WTC11 (cell line): ENCODE results near the gene PAQR9. TPM values are rescaled to one million over a fixed set of nuclear protein-coding genes. Genes with fewer than 3 reads are reported as not detected.

Experiments used
- ATAC-seq: fragments of 200-7000 bp; cut with Tn5 transposase; 2 replicates; pipeline ENCODE4 v1.10.0; 2021; ENCODE audit warnings: mild to moderate bottlenecking, moderate library complexity
- CTCF ChIA-PET: fragments of 300-600 bp; sonication (Branson Sonifier 250); formaldehyde crosslinking; loops from one replicate; lab custom pipeline; 2021; ENCODE audit warnings: antibody characterized with exemption; lab: Charles Lee
- POLR2A ChIA-PET: fragments of 350-600 bp; sonication (Branson Sonifier 250); formaldehyde crosslinking; loops from one replicate; lab custom pipeline; 2021; ENCODE audit warnings: antibody characterized with exemption; lab: Charles Lee
- DNase-seq: peaks from one replicate; pipeline ENCODE4 v3.0.0; 2021; ENCODE audit warnings: low spot score
- H3K27ac Mint-ChIP-seq: 2 replicates; pipeline ENCODE4 v1.8.0; 2021; ENCODE audit warnings: mixed read lengths
- H3K27me3 Mint-ChIP-seq: 2 replicates; pipeline ENCODE4 v1.8.0; 2021; ENCODE audit warnings: low read depth, mild to moderate bottlenecking, moderate library complexity, mixed read lengths
- H3K36me3 Mint-ChIP-seq: 2 replicates; pipeline ENCODE4 v1.8.0; 2021; ENCODE audit warnings: mixed read lengths
- H3K4me1 Mint-ChIP-seq: 2 replicates; pipeline ENCODE4 v1.8.0; 2022; ENCODE audit warnings: mixed read lengths
- H3K4me3 Mint-ChIP-seq: 2 replicates; pipeline ENCODE4 v1.8.0; 2021; ENCODE audit warnings: mild to moderate bottlenecking, moderate library complexity, mixed read lengths
- H3K9me3 Mint-ChIP-seq: 2 replicates; pipeline ENCODE4 v1.8.0; 2021; ENCODE audit warnings: mixed read lengths
- ATF2 ChIP-seq: sonication (generic); formaldehyde crosslinking; IDR thresholded peaks from 2 replicates; pipeline ENCODE4 v1.8.1; 2022; ENCODE audit warnings: low read depth, missing genetic modification reagents, borderline replicate concordance
- CDX4 ChIP-seq: fragments of 250-450 bp; sonication (Bioruptor Pico); IDR thresholded peaks from 2 replicates; pipeline ENCODE4 v1.9.0; 2021; ENCODE audit warnings: moderate library complexity, mild to moderate bottlenecking, inconsistent platforms, borderline replicate concordance
- CTCF ChIP-seq: fragments of 200-600 bp; IDR thresholded peaks from 2 replicates; pipeline ENCODE4 v1.8.0; 2022; ENCODE audit warnings: antibody characterized with exemption
- E2F1 ChIP-seq: sonication (generic); formaldehyde crosslinking; IDR thresholded peaks from 2 replicates; pipeline ENCODE4 v1.8.0; 2022; ENCODE audit warnings: mild to moderate bottlenecking, missing genetic modification reagents
- E2F4 ChIP-seq: sonication (generic); formaldehyde crosslinking; IDR thresholded peaks from 2 replicates; pipeline ENCODE4 v1.8.1; 2022; ENCODE audit warnings: low read depth, mild to moderate bottlenecking, moderate library complexity, missing genetic modification reagents, borderline replicate concordance
- ELF4 ChIP-seq: sonication (generic); formaldehyde crosslinking; IDR thresholded peaks from 2 replicates; pipeline ENCODE4 v1.8.1; 2022; ENCODE audit warnings: low read depth, mild to moderate bottlenecking, moderate library complexity, missing genetic modification reagents
- GABPB1 ChIP-seq: sonication (generic); formaldehyde crosslinking; IDR thresholded peaks from 2 replicates; pipeline ENCODE4 v1.8.1; 2023; ENCODE audit warnings: mild to moderate bottlenecking, missing genetic modification reagents
- HMGA2 ChIP-seq: fragments of 250-450 bp; sonication (Bioruptor Pico); IDR thresholded peaks from 2 replicates; pipeline ENCODE4 v1.4.0; 2021; ENCODE audit warnings: mild to moderate bottlenecking, moderate library complexity
- HMGXB4 ChIP-seq: sonication (generic); formaldehyde crosslinking; IDR thresholded peaks from 2 replicates; pipeline ENCODE4 v1.8.1; 2023; ENCODE audit warnings: mild to moderate bottlenecking, moderate library complexity, missing genetic modification reagents
- KAT7 ChIP-seq: sonication (generic); formaldehyde crosslinking; IDR thresholded peaks from 2 replicates; pipeline ENCODE4 v1.8.1; 2023; ENCODE audit warnings: missing genetic modification reagents, mild to moderate bottlenecking, borderline replicate concordance
- OVOL2 ChIP-seq: fragments of 250-450 bp; sonication (Bioruptor Pico); IDR thresholded peaks from 2 replicates; pipeline ENCODE4 v1.9.0; 2021; ENCODE audit warnings: mild to moderate bottlenecking, borderline replicate concordance
- PREB ChIP-seq: sonication (generic); formaldehyde crosslinking; IDR thresholded peaks from 2 replicates; pipeline ENCODE4 v1.8.1; 2022; ENCODE audit warnings: mild to moderate bottlenecking, missing genetic modification reagents, moderate library complexity, borderline replicate concordance
- PRRX2 ChIP-seq: fragments of 250-450 bp; sonication (Bioruptor Pico); IDR thresholded peaks from 2 replicates; pipeline ENCODE4 v1.8.0; 2021; ENCODE audit warnings: mild to moderate bottlenecking
- SMAD3 ChIP-seq: sonication (generic); formaldehyde crosslinking; IDR thresholded peaks from 2 replicates; pipeline ENCODE4 v1.8.0; 2022; ENCODE audit warnings: missing genetic modification reagents, mild to moderate bottlenecking, borderline replicate concordance
- SOX15 ChIP-seq: fragments of 250-450 bp; sonication (Bioruptor Pico); IDR thresholded peaks from 2 replicates; pipeline ENCODE4 v1.9.0; 2021; ENCODE audit warnings: mild to moderate bottlenecking
- USF2 ChIP-seq: sonication (generic); formaldehyde crosslinking; IDR thresholded peaks from 2 replicates; pipeline ENCODE4 v1.8.1; 2023; ENCODE audit warnings: mild to moderate bottlenecking, missing genetic modification reagents, moderate library complexity
- ZNF121 ChIP-seq: sonication (generic); formaldehyde crosslinking; IDR thresholded peaks from 2 replicates; pipeline ENCODE4 v1.8.0; 2023; ENCODE audit warnings: missing genetic modification reagents
- ZNF232 ChIP-seq: sonication (generic); formaldehyde crosslinking; IDR thresholded peaks from 2 replicates; pipeline ENCODE4 v1.8.0; 2022; ENCODE audit warnings: mild to moderate bottlenecking, missing genetic modification reagents
- ZNF396 ChIP-seq: fragments of 250-450 bp; sonication (Bioruptor Pico); IDR thresholded peaks from 2 replicates; pipeline ENCODE4 v1.8.0; 2021; ENCODE audit warnings: mild to moderate bottlenecking, moderate library complexity, borderline replicate concordance
- ZNF425 ChIP-seq: fragments of 250-450 bp; sonication (Bioruptor Pico); conservative IDR thresholded peaks from 2 replicates; pipeline ENCODE4 v1.9.0; 2021; ENCODE audit warnings: mild to moderate bottlenecking
- total RNA-seq: library from RNA; stranded (reverse); gene quantifications from 3 replicates; pipeline ENCODE4 v1.2.3, GENCODE V29; 2021

Gene PAQR9
- total RNA-seq, 1 experiment from 2014 or later: 2.0 TPM

GRCh38 chr3:142993958-142994442 is 30.5 kb upstream of the PAQR9 start:
- DNase-seq: peak; percentile 58
- CTCF ChIA-PET: interaction anchor here (0.6 to 3.7 kb wide), 6 partner anchors 12 to 202 kb away, joined by 3 to 26 read pairs (median 3); no protein-coding TSS in a partner anchor
- Mint-ChIP-seq H3K27me3 (no peaks in the 10 kb centered on the region), H3K9me3 (no peaks in the 10 kb centered on the region), H3K4me1 (peaks cover 3% of the 10 kb centered on the region; the same call in 1 of the 2 replicates), H3K27ac (peak overlapping the region; percentile 17; the same call in 1 of the 2 replicates), H3K4me3 (no peak overlapping the region), H3K36me3 (no peaks in the 10 kb centered on the region)
- POLR2A ChIA-PET: no interaction called here
- ATAC-seq: peak; percentile 63
- TF ChIP-seq ZNF425 (CRISPR knock-in tag) (no peak), CTCF (peak; percentile 52), PRRX2 (CRISPR knock-in tag) (no peak), ZNF396 (CRISPR knock-in tag) (no peak), SOX15 (CRISPR knock-in tag) (no peak), GABPB1 (no peak)
- TF ChIP-seq, all 79 proteins: peak for 1

GRCh38 chr3:142992323-142992722 is 28.8 kb upstream of the PAQR9 start:
- Mint-ChIP-seq H3K9me3 (no peaks in the 10 kb centered on the region), H3K4me3 (no peak overlapping the region), H3K27ac (no peak overlapping the region)
- POLR2A ChIA-PET: no interaction called here
- ATAC-seq: no peak
- TF ChIP-seq E2F1 (no peak), USF2 (no peak), OVOL2 (CRISPR knock-in tag) (no peak), SMAD3 (no peak), HMGA2 (no peak), ATF2 (CRISPR knock-in tag) (no peak), KAT7 (CRISPR knock-in tag) (no peak), HMGXB4 (no peak), ELF4 (CRISPR knock-in tag) (no peak), ZNF121 (CRISPR knock-in tag) (no peak), SOX15 (CRISPR knock-in tag) (no peak), PREB (CRISPR knock-in tag) (no peak), ZNF232 (CRISPR knock-in tag) (no peak), CDX4 (no peak), E2F4 (CRISPR knock-in tag) (no peak)
- TF ChIP-seq, all 79 proteins: peak for 0
- DNase-seq: no peak
- Mint-ChIP-seq H3K36me3 (no peaks in the 10 kb centered on the region), H3K4me1 (peaks cover 7% of the 10 kb centered on the region), H3K27me3 (no peaks in the 10 kb centered on the region)
- CTCF ChIA-PET: interaction anchor here (1.4 to 3.7 kb wide), 2 partner anchors 30 to 164 kb away, joined by 3 to 26 read pairs; no protein-coding TSS in a partner anchor
